ENCODE results near the gene ZNF560. TPM values are rescaled to one million over a fixed set of nuclear protein-coding genes. Genes with fewer than 3 reads are reported as not detected.
"Not testable (repeated sequence)": the region's sequence is repeated elsewhere in the genome, so short reads cannot be mapped to it uniquely, and the experiment has no call there.

The ZNF560 gene
- total RNA-seq, result 10 to 100 TPM; 13.1 to 15.4 TPM
- polyA plus RNA-seq (ENCODE audit: insufficient read depth, low read depth, low replicate concordance), result 8.0 TPM
- long read RNA-seq, donor 1, result 0 reads
- long read RNA-seq, donor 2, result 0 reads

GRCh38 chr19:9498183-9498902 lies at the start of gene ZNF560:
TSS of gene ZNF560 (minus strand) at chr19:9498616. CDS start at chr19:9475313, 23,303 bp downstream.
- TF ChIP-seq CTCF (IDR thresholded peaks at IDR 0.05) (peak; percentile 62 to 68 (median 63)), POLR2A (IDR thresholded peaks at IDR 0.05) (no peak)
- WGBS, 2 donors, result 1 to 2% methylated on average over 37 to 44 of the region's 44 CpGs
- peak; percentile 94 for DNase-seq

GRCh38 chr19:9547870-9548269 lies 49.5 kb upstream of the ZNF560 start:
- Histone ChIP-seq H3K4me3 (no peak overlapping the region), H3K4me1 (no peaks in the 10 kb centered on the region), H3K27ac (no peak overlapping the region), H3K36me3 (ENCODE audit: low read depth, missing control alignments) (no peaks in the 10 kb centered on the region), H3K9me3 (no peaks in the 10 kb centered on the region), H3K27me3 (no peaks in the 10 kb centered on the region)
- 88 to 100% methylated on average over 7 to 11 of the region's 11 CpGs for WGBS, 2 donors
- TF ChIP-seq CTCF (IDR thresholded peaks at IDR 0.05) (no peak), POLR2A (IDR thresholded peaks at IDR 0.05) (no peak)
- intact Hi-C loops (cut with DNase I; ENCODE audit: low total_unique reads), result no loop called here
- no peak for DNase-seq

More at GRCh38 chr19:9498183-9498902, at the start of gene ZNF560:
- no peaks in the 10 kb centered on the region for H3K9me3 ChIP-seq
- H3K27ac ChIP-seq, result peak within 1 kb of the TSS; percentile 16 to 67
- H3K27me3 ChIP-seq, result no peaks in the 10 kb centered on the region
- peak within 1 kb of the TSS; percentile 50 to 66 for H3K4me3 ChIP-seq
- no peaks in the 10 kb centered on the region for H3K4me1 ChIP-seq
- intact Hi-C loops (cut with DNase I; ENCODE audit: low total_unique reads), result no loop called here
- no peaks in the 10 kb centered on the region for H3K36me3 ChIP-seq (ENCODE audit: low read depth, missing control alignments)

GRCh38 chr19:9541281-9541680 lies 42.9 kb upstream of the ZNF560 start:
- H3K4me3 ChIP-seq; H3K9me3 ChIP-seq; H3K27ac ChIP-seq; H3K27me3 ChIP-seq; DNase-seq; H3K4me1 ChIP-seq; intact Hi-C loops (cut with DNase I; ENCODE audit: low total_unique reads); H3K36me3 ChIP-seq (ENCODE audit: low read depth, missing control alignments): not testable (repeated sequence)
- WGBS, 2 donors, result 96 to 100% methylated on average over 1 to 12 of the region's 12 CpGs

- H3K4me3 ChIP-seq; H3K27me3 ChIP-seq; intact Hi-C loops (cut with DNase I; ENCODE audit: low total_unique reads); H3K27ac ChIP-seq; H3K4me1 ChIP-seq; H3K9me3 ChIP-seq; DNase-seq; H3K36me3 ChIP-seq (ENCODE audit: low read depth, missing control alignments): not testable (repeated sequence)
- WGBS, 2 donors, result 95 to 100% methylated on average over 1 of the region's 1 CpG
These were observed 41.5 kb upstream of the ZNF560 start for GRCh38 chr19:9539921-9540320.

- H3K9me3 ChIP-seq; H3K27me3 ChIP-seq; H3K4me1 ChIP-seq; H3K36me3 ChIP-seq (ENCODE audit: low read depth, missing control alignments); DNase-seq; intact Hi-C loops (cut with DNase I; ENCODE audit: low total_unique reads): not testable (repeated sequence)
- WGBS, 2 donors, result 80 to 86% methylated on average over 6 of the region's 6 CpGs
- peak overlapping the region; percentile 91 to 92 for H3K27ac ChIP-seq
- H3K4me3 ChIP-seq, result peak overlapping the region; percentile 68 to 72
These were observed 40.8 kb upstream of the ZNF560 start for GRCh38 chr19:9539201-9539600.

GRCh38 chr19:9538183-9539058 lies 40.0 kb upstream of the ZNF560 start, which contains the start of gene ZNF426:
TSS of gene ZNF426 (minus strand) at chr19:9538645. CDS start at chr19:9536232, 2,413 bp downstream.
- Histone ChIP-seq H3K4me1 (peaks cover 4% of the 10 kb centered on the region), H3K27me3 (no peaks in the 10 kb centered on the region), H3K36me3 (ENCODE audit: low read depth, missing control alignments) (no peaks in the 10 kb centered on the region), H3K27ac (peak within 1 kb of the TSS; percentile 91 to 92), H3K9me3 (no peaks in the 10 kb centered on the region), H3K4me3 (peak within 1 kb of the TSS; percentile 68 to 72)
- TF ChIP-seq CTCF (IDR thresholded peaks at IDR 0.05) (no peak), POLR2A (IDR thresholded peaks at IDR 0.05) (no peak)
- 1 to 3% methylated on average over 48 to 49 of the region's 49 CpGs for WGBS, 2 donors
- DNase-seq, result peak; percentile 93
- intact Hi-C loops (cut with DNase I; ENCODE audit: low total_unique reads), result no loop called here
